SU-DHL-6 (cell line): Measurements from ENCODE around the gene ETV3L.

Experiments used
- H2AFZ ChIP-seq: fragments of 200-600 bp; sonication (generic); 2 replicates; pipeline ENCODE4 v1.6.1; 2014; ENCODE audit warnings: low read depth, mild to moderate bottlenecking, moderate library complexity, mixed read lengths, antibody characterized with exemption, low read length; ENCODE audit not compliant: severe bottlenecking
- H3F3A ChIP-seq: fragments of 200-600 bp; shearing (Covaris generic); 2 replicates; pipeline ENCODE4 v1.6.0; 2016; ENCODE audit warnings: antibody characterized with exemption, mild to moderate bottlenecking; ENCODE audit not compliant: insufficient read depth
- H3K27ac ChIP-seq: fragments of 200-600 bp; sonication (generic); 2 replicates; pipeline ENCODE4 v1.5.1; 2016; ENCODE audit warnings: low read depth, mild to moderate bottlenecking, low read length, moderate library complexity, mixed read lengths
- H3K27me3 ChIP-seq: fragments of 200-600 bp; sonication (generic), shearing (Covaris generic); 2 replicates; pipeline ENCODE4 v1.6.0; 2014; ENCODE audit warnings: mild to moderate bottlenecking, low read length
- H3K36me3 ChIP-seq: fragments of 200-600 bp; sonication (generic); 2 replicates; pipeline ENCODE4 v1.6.1; 2014; ENCODE audit warnings: mild to moderate bottlenecking, low read length, mixed read lengths
- H3K4me2 ChIP-seq: fragments of 300-600, 200-600 bp; shearing (Covaris generic), sonication (generic); 2 replicates; pipeline ENCODE4 v1.6.0; 2014; ENCODE audit warnings: low read length, low read depth, mild to moderate bottlenecking; ENCODE audit not compliant: poor library complexity, severe bottlenecking
- H3K4me3 ChIP-seq: fragments of 200-600 bp; sonication (generic); 2 replicates; pipeline ENCODE4 v1.5.1; 2014; ENCODE audit warnings: antibody characterized with exemption, low read length, mild to moderate bottlenecking, mixed read lengths; ENCODE audit not compliant: insufficient read depth, poor library complexity, severe bottlenecking
- H3K79me2 ChIP-seq: fragments of 200-600 bp; sonication (generic); 2 replicates; pipeline ENCODE4 v1.6.1; 2014; ENCODE audit warnings: mild to moderate bottlenecking, low read length, moderate library complexity; ENCODE audit not compliant: insufficient read depth
- H3K9ac ChIP-seq: fragments of 200-600 bp; sonication (generic); 2 replicates; pipeline ENCODE4 v1.7.0; 2014; ENCODE audit warnings: mild to moderate bottlenecking, low read length
- H3K9me2 ChIP-seq: fragments of 200-600 bp; sonication (generic); replicated peaks from 2 replicates; pipeline ENCODE4 v1.6.1; 2014; ENCODE audit warnings: low read length; ENCODE audit not compliant: insufficient read depth
- H3K9me3 ChIP-seq: fragments of 200-600 bp; sonication (generic); 2 replicates; pipeline ENCODE4 v1.6.1; 2014; ENCODE audit warnings: low read length, mixed read lengths; ENCODE audit not compliant: insufficient read depth
- H4K20me1 ChIP-seq: fragments of 200-600 bp; sonication (generic); 2 replicates; pipeline ENCODE4 v1.6.1; 2014; ENCODE audit warnings: low read depth, mild to moderate bottlenecking, antibody characterized with exemption, low read length, moderate library complexity, mixed read lengths
- EZH2phosphoT487 ChIP-seq: fragments of 200-600 bp; sonication (generic), shearing (Covaris generic); conservative IDR thresholded peaks from 2 replicates; pipeline ENCODE4 v1.6.1; 2018; ENCODE audit warnings: mild to moderate bottlenecking, antibody characterized with exemption, low read length, moderate library complexity, mixed read lengths
- TF ChIP-seq, protein P1 (sequence below): fragments of 200-600 bp; sonication (generic); IDR thresholded peaks from one replicate; pipeline ENCODE4 v1.5.1; 2017; ENCODE audit warnings: antibody characterized with exemption, mild to moderate bottlenecking, low read length, moderate library complexity; ENCODE audit not compliant: insufficient read depth, poor library complexity, severe bottlenecking

ETV3L gene

GRCh38 chr1:157084720-157085119, 14.9 kb downstream of the ETV3L start:
- Histone ChIP-seq H3K9me3 (no peaks in the 10 kb centered on the region), H3K4me2 (no peak overlapping the region), H3K4me3 (no peak overlapping the region), H4K20me1 (no peaks in the 10 kb centered on the region), H3K9me2 (no peaks in the 10 kb centered on the region), H3K27ac (no peak overlapping the region), H3K9ac (no peak overlapping the region), H3K79me2 (no peaks in the 10 kb centered on the region), H3F3A (no peaks in the 10 kb centered on the region), H3K36me3 (no peaks in the 10 kb centered on the region), H3K27me3 (no peaks in the 10 kb centered on the region), H2AFZ (no peak overlapping the region)
- TF ChIP-seq, protein P1, sequence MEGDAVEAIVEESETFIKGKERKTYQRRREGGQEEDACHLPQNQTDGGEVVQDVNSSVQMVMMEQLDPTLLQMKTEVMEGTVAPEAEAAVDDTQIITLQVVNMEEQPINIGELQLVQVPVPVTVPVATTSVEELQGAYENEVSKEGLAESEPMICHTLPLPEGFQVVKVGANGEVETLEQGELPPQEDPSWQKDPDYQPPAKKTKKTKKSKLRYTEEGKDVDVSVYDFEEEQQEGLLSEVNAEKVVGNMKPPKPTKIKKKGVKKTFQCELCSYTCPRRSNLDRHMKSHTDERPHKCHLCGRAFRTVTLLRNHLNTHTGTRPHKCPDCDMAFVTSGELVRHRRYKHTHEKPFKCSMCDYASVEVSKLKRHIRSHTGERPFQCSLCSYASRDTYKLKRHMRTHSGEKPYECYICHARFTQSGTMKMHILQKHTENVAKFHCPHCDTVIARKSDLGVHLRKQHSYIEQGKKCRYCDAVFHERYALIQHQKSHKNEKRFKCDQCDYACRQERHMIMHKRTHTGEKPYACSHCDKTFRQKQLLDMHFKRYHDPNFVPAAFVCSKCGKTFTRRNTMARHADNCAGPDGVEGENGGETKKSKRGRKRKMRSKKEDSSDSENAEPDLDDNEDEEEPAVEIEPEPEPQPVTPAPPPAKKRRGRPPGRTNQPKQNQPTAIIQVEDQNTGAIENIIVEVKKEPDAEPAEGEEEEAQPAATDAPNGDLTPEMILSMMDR = no peak
- TF ChIP-seq EZH2phosphoT487 = no peak

DNA sequence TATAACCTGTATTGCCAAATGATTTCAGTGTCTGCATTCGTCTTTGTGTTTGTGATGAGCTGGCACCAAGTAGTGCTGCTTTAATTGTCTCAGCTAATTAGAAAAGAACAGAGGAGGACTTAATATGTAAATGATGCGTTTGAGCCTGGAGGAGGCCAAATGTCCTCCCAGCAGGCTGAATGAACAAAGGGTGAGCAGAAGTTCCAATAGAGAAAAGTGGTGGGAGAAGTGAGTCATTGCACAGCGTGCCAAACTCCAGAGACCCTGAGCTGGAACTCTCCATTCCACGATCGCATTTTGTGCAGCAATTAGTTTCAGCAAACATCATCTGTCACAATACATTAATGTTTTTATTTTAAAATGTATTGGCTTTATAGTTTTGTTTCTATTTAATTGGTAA, 17.9 kb downstream of the ETV3L start:
- Histone ChIP-seq H3K9me2 (no peaks in the 10 kb centered on the region), H3K27me3 (no peaks in the 10 kb centered on the region), H3K79me2 (no peaks in the 10 kb centered on the region), H3K9me3 (no peaks in the 10 kb centered on the region), H3F3A (no peaks in the 10 kb centered on the region), H3K4me3 (no peak overlapping the region), H3K27ac (no peak overlapping the region), H3K9ac (no peak overlapping the region), H2AFZ (no peak overlapping the region), H4K20me1 (no peaks in the 10 kb centered on the region), H3K36me3 (no peaks in the 10 kb centered on the region), H3K4me2 (no peak overlapping the region)
- TF ChIP-seq, protein P1 = no peak
- no peak for TF ChIP-seq EZH2phosphoT487

- H3K9ac ChIP-seq = no peak overlapping the region
- no peaks in the 10 kb centered on the region for H3K36me3 ChIP-seq
- H3K9me3 ChIP-seq = no peaks in the 10 kb centered on the region
- TF ChIP-seq EZH2phosphoT487 = no peak
- TF ChIP-seq, protein P1 = no peak
- H2AFZ ChIP-seq = no peak overlapping the region
- no peak overlapping the region for H3K4me3 ChIP-seq
- no peaks in the 10 kb centered on the region for H3K79me2 ChIP-seq
- H3K9me2 ChIP-seq = no peaks in the 10 kb centered on the region
- no peaks in the 10 kb centered on the region for H3K27me3 ChIP-seq
- H3K4me2 ChIP-seq = no peak overlapping the region
- no peaks in the 10 kb centered on the region for H4K20me1 ChIP-seq
- no peak overlapping the region for H3K27ac ChIP-seq
- H3F3A ChIP-seq = no peaks in the 10 kb centered on the region
Observed at GRCh38 chr1:157080714-157081113, 18.9 kb downstream of the ETV3L start.
